Neural cell (in vitro differentiated cells): Measurements from ENCODE around the gene PRDX5. TPM values are rescaled to one million over a fixed set of nuclear protein-coding genes. Genes with fewer than 3 reads are reported as not detected.

ENCODE experiments used
- H2AFZ ChIP-seq: fragments of 200-600, 300-800 bp; sonication (generic), shearing (Covaris generic); 2 replicates; pipeline ENCODE4 v1.6.0; 2014; ENCODE audit warnings: low read depth, mild to moderate bottlenecking, antibody characterized with exemption, low read length, moderate library complexity
- H3F3A ChIP-seq: fragments of 200-600 bp; shearing (Covaris generic); 2 replicates; pipeline ENCODE4 v1.6.1; 2016; ENCODE audit warnings: mild to moderate bottlenecking, moderate library complexity, mixed read lengths, antibody characterized with exemption, low read length; ENCODE audit not compliant: insufficient read depth, poor library complexity, severe bottlenecking
- H3K27ac ChIP-seq: fragments of 200-600, 300-800 bp; sonication (generic), shearing (Covaris generic); 2 replicates; pipeline ENCODE4 v1.5.1; 2014; ENCODE audit warnings: mild to moderate bottlenecking, low read length, moderate library complexity
- H3K27me3 ChIP-seq: fragments of 300-800, 200-600 bp; sonication (generic), shearing (Covaris generic); 2 replicates; pipeline ENCODE4 v1.6.0; 2014; ENCODE audit warnings: mild to moderate bottlenecking, low read depth, low read length, moderate library complexity; ENCODE audit not compliant: insufficient read depth
- H3K36me3 ChIP-seq: fragments of 300-800, 200-600 bp; sonication (generic), shearing (Covaris generic); 2 replicates; pipeline ENCODE4 v1.5.1; 2014; ENCODE audit warnings: mild to moderate bottlenecking, antibody characterized with exemption, low read length, moderate library complexity; ENCODE audit not compliant: insufficient read depth
- H3K4me2 ChIP-seq: fragments of 300-800, 200-600 bp; sonication (generic), shearing (Covaris generic); 2 replicates; pipeline ENCODE4 v1.6.0; 2014; ENCODE audit warnings: mild to moderate bottlenecking, low read length
- H3K4me3 ChIP-seq: fragments of 300-800, 200-600 bp; sonication (generic), shearing (Covaris generic); 2 replicates; pipeline ENCODE4 v1.5.1; 2014; ENCODE audit warnings: mild to moderate bottlenecking, low read length, moderate library complexity
- H3K79me2 ChIP-seq: fragments of 200-600 bp; shearing (Covaris generic); replicated peaks from 2 replicates; pipeline ENCODE4 v1.6.0; 2014; ENCODE audit warnings: mild to moderate bottlenecking, low read length, moderate library complexity; ENCODE audit not compliant: insufficient read depth
- H3K9ac ChIP-seq: fragments of 300-800, 200-600 bp; sonication (generic), shearing (Covaris generic); 2 replicates; pipeline ENCODE4 v1.6.1; 2016; ENCODE audit warnings: mild to moderate bottlenecking, low read length, mixed read lengths
- H3K9me2 ChIP-seq: fragments of 200-600 bp; shearing (Covaris generic); 2 replicates; pipeline ENCODE4 v1.6.1; 2016; ENCODE audit warnings: mild to moderate bottlenecking, low read length, mixed read lengths; ENCODE audit not compliant: insufficient read depth
- H3K9me3 ChIP-seq: fragments of 200-600, 300-800 bp; sonication (generic), shearing (Covaris generic); 2 replicates; pipeline ENCODE4 v1.6.1; 2016; ENCODE audit warnings: mild to moderate bottlenecking, mixed run types, low read length, moderate library complexity, mixed read lengths
- H4K20me1 ChIP-seq: fragments of 200-600 bp; shearing (Covaris generic); 2 replicates; pipeline ENCODE4 v1.6.1; 2016; ENCODE audit warnings: mild to moderate bottlenecking, mixed run types; ENCODE audit not compliant: insufficient read depth
- EP300 ChIP-seq: fragments of 450-650 bp; conservative IDR thresholded peaks from 2 replicates; pipeline ENCODE4 v1.6.1; 2014; ENCODE audit warnings: antibody characterized with exemption, mild to moderate bottlenecking, moderate library complexity; ENCODE audit not compliant: poor library complexity, severe bottlenecking
- EZH2 ChIP-seq: fragments of 200-600, 300-800 bp; shearing (Covaris generic), sonication (generic); IDR thresholded peaks from 2 replicates; pipeline ENCODE4 v1.6.1; 2014; ENCODE audit warnings: antibody characterized with exemption, low read length, borderline replicate concordance, mild to moderate bottlenecking; ENCODE audit not compliant: insufficient read depth, poor library complexity, severe bottlenecking
- MXI1 ChIP-seq: fragments of 450-650 bp; conservative IDR thresholded peaks from 2 replicates; pipeline ENCODE4 v1.6.1; 2014; ENCODE audit warnings: antibody characterized with exemption, mild to moderate bottlenecking; ENCODE audit not compliant: poor library complexity, severe bottlenecking
- POLR2AphosphoS5 ChIP-seq: IDR thresholded peaks from 2 replicates; pipeline ENCODE4 v1.6.1; 2012
- RAD21 ChIP-seq: fragments of 450-650 bp; conservative IDR thresholded peaks from 2 replicates; pipeline ENCODE4 v1.6.1; 2014; ENCODE audit warnings: antibody characterized with exemption, mild to moderate bottlenecking, moderate library complexity
- SMC3 ChIP-seq: fragments of 450-650 bp; conservative IDR thresholded peaks from 2 replicates; pipeline ENCODE4 v1.6.1; 2014; ENCODE audit warnings: antibody characterized with exemption, mild to moderate bottlenecking, moderate library complexity; ENCODE audit not compliant: poor library complexity
- TAF1 ChIP-seq: IDR thresholded peaks from 2 replicates; pipeline ENCODE4 v1.6.1; 2012; ENCODE audit warnings: low read depth
- polyA plus RNA-seq: library from polyadenylated mRNA; depleted of rRNA; stranded (reverse); fragments of >200 nt; gene quantifications from 2 replicates; pipeline ENCODE4 v1.2.3, GENCODE V29; 2014
- TF ChIP-seq, protein P1 (sequence below): IDR thresholded peaks from 2 replicates; pipeline ENCODE4 v1.6.1; 2012; ENCODE audit warnings: borderline replicate concordance
- TF ChIP-seq, protein P2 (sequence below): fragments of 450-650 bp; IDR thresholded peaks from 2 replicates; pipeline ENCODE4 v1.5.1; 2014; ENCODE audit warnings: antibody characterized with exemption, mild to moderate bottlenecking, moderate library complexity; ENCODE audit not compliant: poor library complexity, severe bottlenecking

PRDX5 gene
- polyA plus RNA-seq, 1 donor from 2014 or later: 452 TPM

GRCh38 chr11:64360448-64360921 lies 42.6 kb downstream of the PRDX5 start:
- Histone ChIP-seq H3K79me2 (no peaks in the 10 kb centered on the region), H2AFZ (no peak overlapping the region), H3K9me3 (no peaks in the 10 kb centered on the region), H3K27ac (no peak overlapping the region), H3K4me3 (peak overlapping the region; percentile 75), H3K9me2 (no peaks in the 10 kb centered on the region), H3K36me3 (no peaks in the 10 kb centered on the region), H4K20me1 (no peaks in the 10 kb centered on the region), H3K4me2 (no peak overlapping the region), H3K27me3 (no peaks in the 10 kb centered on the region), H3F3A (no peaks in the 10 kb centered on the region), H3K9ac (no peak overlapping the region)
- TF ChIP-seq TAF1 (no peak), EZH2 (no peak), RAD21 (no peak), MXI1 (no peak), EP300 (no peak), SMC3 (no peak), POLR2AphosphoS5 (no peak)
- TF ChIP-seq, protein P1, sequence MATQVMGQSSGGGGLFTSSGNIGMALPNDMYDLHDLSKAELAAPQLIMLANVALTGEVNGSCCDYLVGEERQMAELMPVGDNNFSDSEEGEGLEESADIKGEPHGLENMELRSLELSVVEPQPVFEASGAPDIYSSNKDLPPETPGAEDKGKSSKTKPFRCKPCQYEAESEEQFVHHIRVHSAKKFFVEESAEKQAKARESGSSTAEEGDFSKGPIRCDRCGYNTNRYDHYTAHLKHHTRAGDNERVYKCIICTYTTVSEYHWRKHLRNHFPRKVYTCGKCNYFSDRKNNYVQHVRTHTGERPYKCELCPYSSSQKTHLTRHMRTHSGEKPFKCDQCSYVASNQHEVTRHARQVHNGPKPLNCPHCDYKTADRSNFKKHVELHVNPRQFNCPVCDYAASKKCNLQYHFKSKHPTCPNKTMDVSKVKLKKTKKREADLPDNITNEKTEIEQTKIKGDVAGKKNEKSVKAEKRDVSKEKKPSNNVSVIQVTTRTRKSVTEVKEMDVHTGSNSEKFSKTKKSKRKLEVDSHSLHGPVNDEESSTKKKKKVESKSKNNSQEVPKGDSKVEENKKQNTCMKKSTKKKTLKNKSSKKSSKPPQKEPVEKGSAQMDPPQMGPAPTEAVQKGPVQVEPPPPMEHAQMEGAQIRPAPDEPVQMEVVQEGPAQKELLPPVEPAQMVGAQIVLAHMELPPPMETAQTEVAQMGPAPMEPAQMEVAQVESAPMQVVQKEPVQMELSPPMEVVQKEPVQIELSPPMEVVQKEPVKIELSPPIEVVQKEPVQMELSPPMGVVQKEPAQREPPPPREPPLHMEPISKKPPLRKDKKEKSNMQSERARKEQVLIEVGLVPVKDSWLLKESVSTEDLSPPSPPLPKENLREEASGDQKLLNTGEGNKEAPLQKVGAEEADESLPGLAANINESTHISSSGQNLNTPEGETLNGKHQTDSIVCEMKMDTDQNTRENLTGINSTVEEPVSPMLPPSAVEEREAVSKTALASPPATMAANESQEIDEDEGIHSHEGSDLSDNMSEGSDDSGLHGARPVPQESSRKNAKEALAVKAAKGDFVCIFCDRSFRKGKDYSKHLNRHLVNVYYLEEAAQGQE: no peak
- TF ChIP-seq, protein P2, sequence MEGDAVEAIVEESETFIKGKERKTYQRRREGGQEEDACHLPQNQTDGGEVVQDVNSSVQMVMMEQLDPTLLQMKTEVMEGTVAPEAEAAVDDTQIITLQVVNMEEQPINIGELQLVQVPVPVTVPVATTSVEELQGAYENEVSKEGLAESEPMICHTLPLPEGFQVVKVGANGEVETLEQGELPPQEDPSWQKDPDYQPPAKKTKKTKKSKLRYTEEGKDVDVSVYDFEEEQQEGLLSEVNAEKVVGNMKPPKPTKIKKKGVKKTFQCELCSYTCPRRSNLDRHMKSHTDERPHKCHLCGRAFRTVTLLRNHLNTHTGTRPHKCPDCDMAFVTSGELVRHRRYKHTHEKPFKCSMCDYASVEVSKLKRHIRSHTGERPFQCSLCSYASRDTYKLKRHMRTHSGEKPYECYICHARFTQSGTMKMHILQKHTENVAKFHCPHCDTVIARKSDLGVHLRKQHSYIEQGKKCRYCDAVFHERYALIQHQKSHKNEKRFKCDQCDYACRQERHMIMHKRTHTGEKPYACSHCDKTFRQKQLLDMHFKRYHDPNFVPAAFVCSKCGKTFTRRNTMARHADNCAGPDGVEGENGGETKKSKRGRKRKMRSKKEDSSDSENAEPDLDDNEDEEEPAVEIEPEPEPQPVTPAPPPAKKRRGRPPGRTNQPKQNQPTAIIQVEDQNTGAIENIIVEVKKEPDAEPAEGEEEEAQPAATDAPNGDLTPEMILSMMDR: no peak

GRCh38 chr11:64361659-64362058 lies 43.7 kb downstream of the PRDX5 start:
- Histone ChIP-seq H3F3A (no peaks in the 10 kb centered on the region), H3K27ac (no peak overlapping the region), H3K79me2 (no peaks in the 10 kb centered on the region), H3K4me2 (no peak overlapping the region), H3K9me2 (no peaks in the 10 kb centered on the region), H3K36me3 (no peaks in the 10 kb centered on the region), H3K9me3 (no peaks in the 10 kb centered on the region), H2AFZ (no peak overlapping the region), H4K20me1 (no peaks in the 10 kb centered on the region), H3K4me3 (no peak overlapping the region), H3K9ac (no peak overlapping the region), H3K27me3 (no peaks in the 10 kb centered on the region)
- no peak for TF ChIP-seq EZH2
- TF ChIP-seq TAF1: no peak
- no peak for TF ChIP-seq MXI1
- TF ChIP-seq, protein P1: no peak
- no peak for TF ChIP-seq SMC3
- TF ChIP-seq POLR2AphosphoS5: no peak
- no peak for TF ChIP-seq RAD21
- TF ChIP-seq, protein P2: no peak
- no peak for TF ChIP-seq EP300
